ENCODE measurements around the gene ZNF396.

Gene ZNF396

DNA sequence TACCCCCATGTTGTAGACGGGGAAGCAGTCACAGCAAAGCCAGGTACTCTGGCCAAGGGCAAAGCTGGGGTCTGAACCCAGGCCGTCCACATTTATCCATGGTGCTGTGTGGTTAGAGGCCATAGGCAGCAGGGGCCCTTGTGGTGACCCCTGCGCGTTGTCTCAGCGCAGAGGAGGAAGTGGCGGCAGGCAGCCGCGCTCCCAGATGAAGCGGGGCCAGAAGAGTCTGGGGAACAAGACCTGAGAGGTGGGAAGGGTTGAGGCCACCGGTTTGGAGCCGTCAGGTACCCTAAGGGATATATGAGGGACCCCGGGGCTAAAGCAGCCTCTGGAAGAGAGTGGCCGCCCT is 770 bp downstream of the ZNF396 start:
- no peak for DNase-seq (ENCODE audit: low read depth)
- peak overlapping the region; percentile 79 for H3K4me3 ChIP-seq (ENCODE audit: low read depth, low read length)
- TF ChIP-seq, protein P1, sequence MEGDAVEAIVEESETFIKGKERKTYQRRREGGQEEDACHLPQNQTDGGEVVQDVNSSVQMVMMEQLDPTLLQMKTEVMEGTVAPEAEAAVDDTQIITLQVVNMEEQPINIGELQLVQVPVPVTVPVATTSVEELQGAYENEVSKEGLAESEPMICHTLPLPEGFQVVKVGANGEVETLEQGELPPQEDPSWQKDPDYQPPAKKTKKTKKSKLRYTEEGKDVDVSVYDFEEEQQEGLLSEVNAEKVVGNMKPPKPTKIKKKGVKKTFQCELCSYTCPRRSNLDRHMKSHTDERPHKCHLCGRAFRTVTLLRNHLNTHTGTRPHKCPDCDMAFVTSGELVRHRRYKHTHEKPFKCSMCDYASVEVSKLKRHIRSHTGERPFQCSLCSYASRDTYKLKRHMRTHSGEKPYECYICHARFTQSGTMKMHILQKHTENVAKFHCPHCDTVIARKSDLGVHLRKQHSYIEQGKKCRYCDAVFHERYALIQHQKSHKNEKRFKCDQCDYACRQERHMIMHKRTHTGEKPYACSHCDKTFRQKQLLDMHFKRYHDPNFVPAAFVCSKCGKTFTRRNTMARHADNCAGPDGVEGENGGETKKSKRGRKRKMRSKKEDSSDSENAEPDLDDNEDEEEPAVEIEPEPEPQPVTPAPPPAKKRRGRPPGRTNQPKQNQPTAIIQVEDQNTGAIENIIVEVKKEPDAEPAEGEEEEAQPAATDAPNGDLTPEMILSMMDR (conservative IDR thresholded peaks at IDR 0.05; ENCODE audit: low read depth, low read length) = peak; percentile 5

DNA sequence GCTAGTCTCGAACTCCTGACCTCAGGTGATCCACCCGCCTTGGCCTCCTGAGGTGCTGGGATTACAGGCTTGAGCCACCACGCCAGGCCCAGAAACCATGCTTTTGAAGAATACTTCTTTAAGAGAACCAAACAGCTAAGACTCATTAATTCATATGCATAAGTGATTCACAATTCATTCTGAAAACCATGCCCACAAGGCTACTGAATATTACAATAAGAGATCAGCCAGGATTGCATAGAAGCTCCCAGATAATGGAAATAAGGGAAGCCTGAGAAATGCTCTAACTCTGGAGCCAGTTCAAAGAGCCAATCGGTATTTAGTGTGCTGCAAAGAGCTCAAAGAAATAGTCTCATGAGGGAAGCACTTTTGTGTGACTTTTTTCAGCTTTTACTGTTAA is 2.4 kb downstream of the ZNF396 start:
- TF ChIP-seq, protein P1 (conservative IDR thresholded peaks at IDR 0.05; ENCODE audit: low read depth, low read length) = no peak
- H3K4me3 ChIP-seq (ENCODE audit: low read depth, low read length) = no peak overlapping the region
- no peak for DNase-seq (ENCODE audit: low read depth)

DNA sequence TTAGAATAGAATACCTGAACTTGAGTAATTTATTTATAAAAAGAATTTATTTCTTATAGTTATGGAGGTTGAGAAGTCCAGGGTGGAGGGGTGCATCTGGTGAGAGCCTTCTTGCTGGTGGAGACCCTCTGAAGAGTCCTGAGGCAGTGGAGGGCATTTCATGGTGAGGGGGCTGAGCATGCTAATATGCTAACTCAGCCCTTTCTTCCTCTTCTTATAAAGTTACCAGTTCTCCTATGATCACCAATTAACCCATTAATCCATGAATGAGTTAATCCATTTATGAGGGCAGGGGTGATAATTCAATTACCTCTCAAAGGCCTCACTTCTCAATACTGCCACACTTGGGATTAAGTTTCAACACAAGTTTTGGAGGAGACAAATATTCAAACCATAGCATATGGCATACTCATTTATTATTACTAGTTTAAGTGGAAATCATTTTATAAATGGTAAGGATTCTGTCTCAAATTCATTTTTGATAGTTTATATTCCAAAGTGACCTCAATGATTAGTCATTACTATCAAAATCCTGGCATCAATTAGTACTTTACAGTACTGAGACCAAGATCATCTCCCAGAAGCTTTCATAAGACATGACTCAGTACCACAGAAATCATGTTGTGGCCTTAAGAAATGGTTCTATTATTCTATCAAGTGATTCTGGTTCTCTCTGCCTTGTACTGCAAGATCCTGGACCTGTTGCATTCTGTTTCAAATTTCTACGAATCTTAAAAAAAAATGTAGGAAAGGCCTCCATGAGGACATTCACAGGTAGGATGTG is 5.5 kb downstream of the ZNF396 start:
- no peak overlapping the region for H3K4me3 ChIP-seq (ENCODE audit: low read depth, low read length)
- peak; percentile 33 for DNase-seq (ENCODE audit: low read depth)
- TF ChIP-seq, protein P1 (conservative IDR thresholded peaks at IDR 0.05; ENCODE audit: low read depth, low read length) = no peak

DNA sequence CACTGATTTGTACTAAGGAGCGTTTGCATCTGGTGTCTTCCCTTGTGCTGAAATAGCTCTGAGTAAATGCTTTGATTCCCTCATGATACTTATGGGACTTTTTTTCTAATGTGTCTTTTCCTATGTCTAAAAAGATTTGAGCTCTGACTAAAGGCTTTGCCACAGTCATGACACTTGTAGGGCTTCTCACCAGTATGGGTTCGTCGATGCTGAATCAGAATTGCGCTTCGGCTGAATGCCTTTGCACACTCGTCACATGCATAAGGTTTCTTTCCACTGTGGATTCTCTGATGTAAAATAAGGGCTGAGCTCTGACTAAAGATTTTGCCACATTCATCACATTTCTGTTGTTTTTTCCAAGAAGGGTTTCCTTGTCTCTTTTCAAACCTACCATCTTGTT is 8.0 kb downstream of the ZNF396 start:
- no peak for DNase-seq (ENCODE audit: low read depth)
- no peak overlapping the region for H3K4me3 ChIP-seq (ENCODE audit: low read depth, low read length)
- TF ChIP-seq, protein P1 (conservative IDR thresholded peaks at IDR 0.05; ENCODE audit: low read depth, low read length) = no peak

DNA sequence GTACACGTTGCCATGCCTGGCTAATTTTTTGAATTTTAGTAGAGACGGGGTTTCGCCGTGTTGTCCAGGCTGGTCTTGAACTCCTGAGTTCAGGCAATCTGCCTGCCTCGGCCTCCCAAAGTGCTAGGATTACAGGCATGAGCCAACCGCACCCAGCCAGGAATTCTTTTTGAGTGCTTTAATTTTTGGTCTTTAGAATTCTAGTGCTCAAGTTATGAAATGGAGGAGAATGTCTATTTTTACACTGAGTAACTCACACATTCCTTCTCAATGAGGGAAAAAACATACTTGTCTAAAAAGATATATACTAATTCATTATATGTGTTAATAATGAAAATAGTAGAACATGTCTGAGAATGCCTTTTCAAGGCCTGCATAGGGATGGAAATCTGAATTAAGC is 8.5 kb downstream of the ZNF396 start:
- DNase-seq (ENCODE audit: low read depth) = no peak
- H3K4me3 ChIP-seq (ENCODE audit: low read depth, low read length) = no peak overlapping the region
- TF ChIP-seq, protein P1 (conservative IDR thresholded peaks at IDR 0.05; ENCODE audit: low read depth, low read length) = no peak

DNA sequence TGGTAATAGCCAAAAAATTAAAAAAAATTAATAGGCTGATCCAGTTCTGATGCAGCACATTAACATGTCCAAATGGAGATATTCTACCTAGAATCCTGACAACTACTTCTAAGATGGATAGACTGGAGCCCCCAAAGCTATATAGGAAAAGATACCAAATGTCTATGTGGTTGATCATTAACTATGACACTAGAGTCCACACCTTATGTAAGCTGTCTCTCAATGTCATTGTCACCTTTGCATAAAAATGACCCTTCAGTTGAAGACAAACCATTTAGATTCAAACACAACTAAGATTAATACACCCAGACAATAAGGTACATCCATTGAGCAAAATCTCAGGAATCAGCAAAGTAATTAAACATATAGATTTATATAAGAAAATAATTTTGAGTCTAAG is 14.6 kb downstream of the ZNF396 start:
- H3K4me3 ChIP-seq (ENCODE audit: low read depth, low read length) = no peak overlapping the region
- no peak for DNase-seq (ENCODE audit: low read depth)
- TF ChIP-seq, protein P1 (conservative IDR thresholded peaks at IDR 0.05; ENCODE audit: low read depth, low read length) = no peak

Data from choroid plexus epithelial cell (primary cell).